Measurements from ENCODE around the gene KMT2B. TPM values are rescaled to one million over a fixed set of nuclear protein-coding genes. Genes with fewer than 3 reads are reported as not detected.

Gene KMT2B
- total RNA-seq: 5.9 and 16.0 TPM in 2 replicates

DNA sequence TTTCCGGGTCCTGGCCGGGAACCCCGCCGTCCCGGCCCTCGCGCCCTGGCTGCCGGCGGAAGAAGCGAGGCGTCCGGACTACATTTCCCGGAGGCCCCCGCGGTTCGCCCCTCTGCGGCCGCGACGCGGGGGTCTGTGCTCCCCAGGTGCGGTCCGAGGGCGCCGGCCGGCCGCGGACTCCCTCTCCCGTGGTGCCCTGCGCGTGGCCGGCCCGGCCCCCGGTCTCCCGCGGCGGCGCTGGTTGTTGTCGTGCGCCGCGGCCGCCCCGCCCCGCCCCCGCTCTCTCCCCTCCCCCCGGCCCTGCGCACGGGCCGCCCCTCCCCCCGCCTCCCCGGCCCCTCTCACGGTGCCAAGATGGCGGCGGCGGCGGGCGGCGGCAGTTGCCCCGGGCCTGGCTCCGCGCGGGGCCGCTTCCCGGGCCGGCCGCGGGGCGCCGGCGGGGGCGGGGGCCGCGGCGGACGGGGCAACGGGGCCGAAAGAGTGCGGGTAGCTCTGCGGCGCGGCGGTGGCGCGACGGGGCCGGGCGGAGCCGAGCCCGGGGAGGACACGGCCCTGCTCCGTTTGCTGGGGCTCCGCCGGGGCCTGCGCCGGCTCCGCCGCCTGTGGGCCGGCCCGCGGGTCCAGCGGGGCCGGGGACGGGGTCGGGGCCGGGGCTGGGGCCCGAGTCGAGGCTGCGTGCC lies at the start of gene KMT2B:
Gene KMT2B (plus strand): TSS at position 339 of the 680 bp plus-strand sequence. CDS start 16 bp downstream, at position 355.

DNA sequence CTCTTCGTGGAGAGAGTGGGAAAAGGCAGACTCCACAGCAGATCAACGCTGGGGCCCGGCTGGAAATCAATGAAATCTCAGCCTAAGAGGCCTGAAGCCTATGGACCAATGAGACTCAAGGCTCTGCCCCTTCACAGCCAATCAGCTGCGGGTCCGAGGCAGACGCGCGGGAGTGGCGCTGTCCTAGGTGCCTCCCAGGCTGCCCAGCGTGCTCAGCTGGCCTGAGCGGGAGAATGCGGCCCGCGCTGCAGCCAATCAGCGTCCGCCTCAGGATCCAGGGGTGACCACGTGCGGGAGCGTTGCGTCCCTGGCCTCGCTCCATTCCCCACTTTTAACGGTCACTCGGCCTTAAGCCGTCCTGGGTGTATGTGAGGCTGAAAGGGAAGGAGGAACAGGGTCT lies 13.6 kb upstream of the KMT2B start, which contains the start of gene ZBTB32:
Gene ZBTB32 (plus strand): TSS at position 341 of the 400 bp plus-strand sequence. CDS start 10,069 bp downstream, outside the sequence.

GRCh38 chr19:35742121-35742724 lies 24.4 kb downstream of the KMT2B start, which contains the start of gene IGFLR1:
Gene IGFLR1 (minus strand): TSS chr19:35742452. CDS start chr19:35741180, 1,272 bp downstream.

GRCh38 chr19:35745328-35746086 lies 27.7 kb downstream of the KMT2B start, which contains the start of the genes PSENEN and U2AF1L4:
Gene PSENEN (plus strand): TSS chr19:35745651. CDS start chr19:35745931, 280 bp downstream.
Gene U2AF1L4 (minus strand): TSS chr19:35745418. CDS start chr19:35745391, 27 bp downstream.

DNA sequence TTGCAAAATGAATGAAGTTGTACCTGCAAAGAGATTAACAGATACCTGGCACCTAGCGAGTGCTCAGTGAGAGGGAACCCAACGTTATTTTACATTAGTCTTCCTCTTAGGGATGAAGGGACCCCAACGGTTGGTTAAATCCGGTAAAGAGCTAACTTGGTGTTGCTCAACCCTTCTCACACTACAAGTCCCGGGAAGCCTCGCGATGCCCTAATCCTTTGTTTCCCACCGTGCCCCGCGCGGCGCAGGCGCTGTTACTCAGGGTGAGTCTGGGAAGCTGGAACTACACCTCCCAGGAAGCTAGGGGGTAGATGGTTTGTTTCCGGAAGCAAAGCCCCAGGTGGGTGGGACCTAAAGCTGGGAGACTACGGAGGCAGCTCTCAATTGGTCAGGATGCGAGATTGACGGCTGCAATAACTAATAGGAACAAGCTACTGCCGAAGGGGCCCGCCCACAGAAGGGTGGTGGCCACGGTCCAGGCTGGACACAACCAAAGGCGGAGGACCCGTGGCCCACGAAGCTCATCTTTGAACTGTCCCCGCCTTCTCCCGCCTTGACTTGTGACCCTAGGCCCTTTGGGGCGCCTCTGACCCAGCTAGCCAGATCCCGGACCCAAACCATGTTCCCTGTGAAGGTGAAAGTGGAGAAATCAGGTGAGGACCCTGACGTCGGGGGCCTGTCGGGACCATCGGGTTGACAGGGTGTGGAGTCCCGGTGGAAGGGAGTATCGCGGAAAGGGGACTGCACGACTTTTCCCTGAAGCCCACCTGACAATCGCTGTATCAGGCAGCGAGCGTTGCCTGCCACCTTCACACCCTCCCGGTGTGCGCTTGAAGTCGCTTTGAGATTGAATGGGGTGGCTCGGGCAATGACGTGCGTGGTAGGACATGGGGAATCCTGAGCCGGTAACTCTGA lies 30.6 kb downstream of the KMT2B start, which contains the start of gene LIN37:
Gene LIN37 (plus strand): TSS at position 471 of the 915 bp plus-strand sequence. CDS start 149 bp downstream, at position 620.

GRCh38 chr19:35756377-35757230 lies 38.8 kb downstream of the KMT2B start, which contains the start of gene HSPB6:
Gene HSPB6 (minus strand): TSS chr19:35757029. CDS start chr19:35757008, 21 bp downstream.

GRCh38 chr19:35757749-35758608 lies 40.2 kb downstream of the KMT2B start, which contains the start of gene PROSER3:
Gene PROSER3 (plus strand): TSS chr19:35758176. CDS start chr19:35758216, 40 bp downstream.

GRCh38 chr19:35775298-35776101 lies 57.7 kb downstream of the KMT2B start, which contains the start of gene ARHGAP33:
Gene ARHGAP33 (plus strand): TSS chr19:35775564. CDS start chr19:35775659, 95 bp downstream.

Other genes starting within 250 kb of the KMT2B start
- not detected in 2 replicates for gene KRTDAP, start 227.5 kb upstream of the KMT2B start, total RNA-seq
- gene DMKN, start 204.4 kb upstream of the KMT2B start, total RNA-seq: 0.23 and 0.30 TPM in 2 replicates
- gene SBSN, start 189.7 kb upstream of the KMT2B start, total RNA-seq: 0.59 and 0.65 TPM in 2 replicates
- gene GAPDHS, start 184.5 kb upstream of the KMT2B start, total RNA-seq: not detected in 2 replicates
- 61.2 and 100 TPM in 2 replicates for gene TMEM147, start 172.4 kb upstream of the KMT2B start, total RNA-seq
- gene ATP4A, start 154.3 kb upstream of the KMT2B start, total RNA-seq: not detected in 2 replicates
- not detected in 2 replicates for gene PMIS2, start 131.8 kb upstream of the KMT2B start, total RNA-seq
- gene HAUS5, start 105.3 kb upstream of the KMT2B start, total RNA-seq: 5.6 and 8.4 TPM in 2 replicates
- gene RBM42, start 89.0 kb upstream of the KMT2B start, total RNA-seq: 30.0 and 42.8 TPM in 2 replicates
- 0.30 TPM in 1 of 2 replicates, not detected in the other for gene ETV2, start 76.3 kb upstream of the KMT2B start, total RNA-seq
- 228 and 480 TPM in 2 replicates for gene COX6B1, start 69.7 kb upstream of the KMT2B start, total RNA-seq
- not detected in 2 replicates for gene UPK1A, start 51.5 kb upstream of the KMT2B start, total RNA-seq
- gene ZBTB32, start 13.4 kb upstream of the KMT2B start, total RNA-seq: not detected in 2 replicates
- 0.30 and 0.42 TPM in 2 replicates for gene IGFLR1, start 24.4 kb downstream of the KMT2B start, total RNA-seq
- gene U2AF1L4, start 27.4 kb downstream of the KMT2B start, total RNA-seq: 4.2 and 9.8 TPM in 2 replicates
- 9.5 and 10.4 TPM in 2 replicates for gene PSENEN, start 27.6 kb downstream of the KMT2B start, total RNA-seq
- gene LIN37, start 30.6 kb downstream of the KMT2B start, total RNA-seq: 8.1 and 12.2 TPM in 2 replicates
- gene HSPB6, start 39.0 kb downstream of the KMT2B start, total RNA-seq: 77.2 and 141 TPM in 2 replicates
- 3.0 and 7.2 TPM in 2 replicates for gene PROSER3, start 40.2 kb downstream of the KMT2B start, total RNA-seq
- gene ARHGAP33, start 57.6 kb downstream of the KMT2B start, total RNA-seq: 1.8 and 6.2 TPM in 2 replicates
- gene PRODH2, start 94.8 kb downstream of the KMT2B start, total RNA-seq: not detected in 2 replicates
- not detected in 2 replicates for gene NPHS1, start 134.5 kb downstream of the KMT2B start, total RNA-seq
- 0.05 TPM in 1 of 2 replicates, not detected in the other for gene KIRREL2, start 138.9 kb downstream of the KMT2B start, total RNA-seq
- gene APLP1, start 150.6 kb downstream of the KMT2B start, total RNA-seq: 15.4 and 15.7 TPM in 2 replicates
- gene NFKBID, start 182.5 kb downstream of the KMT2B start, total RNA-seq: 2.7 and 5.2 TPM in 2 replicates
- gene HCST, start 184.5 kb downstream of the KMT2B start, total RNA-seq: 1.2 TPM in 2 replicates
- not detected in 2 replicates for gene TYROBP, start 190.3 kb downstream of the KMT2B start, total RNA-seq
- 3.6 and 4.2 TPM in 2 replicates for gene LRFN3, start 218.4 kb downstream of the KMT2B start, total RNA-seq

Measured in smooth muscle cell of the umbilical artery (primary cell).